Muscle layer of colon (tissue), 2 donors: Measurements from ENCODE around the gene PHRF1.

ENCODE experiments used
- H3K27ac ChIP-seq: one replicate; pipeline ENCODE4 v1.7.0; 2013; ENCODE audit warnings: low read depth, mild to moderate bottlenecking, low read length, moderate library complexity
- H3K27me3 ChIP-seq, 2 donors: one replicate each; pipeline ENCODE4 v1.7.0; 2013; ENCODE audit warnings: low read length in 2 of 2, mild to moderate bottlenecking in 2 of 2; ENCODE audit not compliant: insufficient read depth in 2 of 2, control insufficient read depth in 1 of 2
- H3K36me3 ChIP-seq: one replicate; pipeline ENCODE4 v1.7.0; 2013; ENCODE audit warnings: mild to moderate bottlenecking, low read length; ENCODE audit not compliant: insufficient read depth
- H3K4me1 ChIP-seq: one replicate; pipeline ENCODE4 v1.7.0; 2013; ENCODE audit warnings: mild to moderate bottlenecking, low read length; ENCODE audit not compliant: insufficient read depth
- H3K4me3 ChIP-seq, 2 donors: one replicate each; pipeline ENCODE4 v1.7.0; 2013; ENCODE audit warnings: low read length in 2 of 2, low read depth in 1 of 2, mild to moderate bottlenecking in 1 of 2, moderate library complexity in 1 of 2
- H3K9ac ChIP-seq: one replicate; pipeline ENCODE4 v1.7.0; 2013; ENCODE audit warnings: low read length
- H3K9me3 ChIP-seq: one replicate; pipeline ENCODE4 v1.7.0; 2013; ENCODE audit warnings: mild to moderate bottlenecking, low read length
- donor health status: abdominal sarcoma.
- donor health status: Adenocarcinoma of cecum.

PHRF1 gene

DNA sequence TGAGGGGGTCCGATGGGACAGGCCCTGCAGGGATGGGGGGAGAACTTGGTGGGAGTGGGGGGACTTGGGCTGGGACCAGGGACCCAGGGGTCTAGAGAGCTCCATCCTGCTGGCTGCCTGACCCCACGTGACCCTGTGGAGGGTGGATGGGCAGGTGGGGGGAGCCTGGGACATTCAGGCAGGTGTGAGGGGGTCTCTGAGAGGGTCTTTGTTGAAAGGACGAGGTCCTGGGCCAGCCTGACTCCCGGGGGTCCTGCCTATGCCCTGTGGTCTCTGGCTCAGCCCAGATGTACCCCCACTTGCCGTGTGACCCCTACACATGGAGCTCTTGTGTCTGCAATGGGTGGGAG lies 31.5 kb upstream of the PHRF1 start:
- no peak overlapping the region for H3K4me3 ChIP-seq
- H3K9ac ChIP-seq = no peak overlapping the region
- H3K27me3 ChIP-seq = peaks cover 0 to 5% of the 10 kb centered on the region in 2 donors
- no peak overlapping the region for H3K27ac ChIP-seq
- no peaks in the 10 kb centered on the region for H3K4me1 ChIP-seq
- H3K9me3 ChIP-seq = no peaks in the 10 kb centered on the region
- no peaks in the 10 kb centered on the region for H3K36me3 ChIP-seq

- Histone ChIP-seq H3K4me1 (no peaks in the 10 kb centered on the region), H3K4me3 (no peak overlapping the region), H3K36me3 (no peaks in the 10 kb centered on the region), H3K27ac (no peak overlapping the region), H3K27me3 (peaks cover 0 to 1% of the 10 kb centered on the region in 2 donors), H3K9me3 (no peaks in the 10 kb centered on the region), H3K9ac (no peak overlapping the region)
Measured at GRCh38 chr11:545171-545570, 31.1 kb upstream of the PHRF1 start.

- Histone ChIP-seq H3K36me3 (no peaks in the 10 kb centered on the region), H3K27me3 (peaks cover 16 to 32% of the 10 kb centered on the region in 2 donors), H3K9me3 (no peaks in the 10 kb centered on the region), H3K4me1 (no peaks in the 10 kb centered on the region), H3K27ac (no peak overlapping the region), H3K4me3 (no peak overlapping the region), H3K9ac (no peak overlapping the region)
Measured at GRCh38 chr11:548700-549603, 27.3 kb upstream of the PHRF1 start.

DNA sequence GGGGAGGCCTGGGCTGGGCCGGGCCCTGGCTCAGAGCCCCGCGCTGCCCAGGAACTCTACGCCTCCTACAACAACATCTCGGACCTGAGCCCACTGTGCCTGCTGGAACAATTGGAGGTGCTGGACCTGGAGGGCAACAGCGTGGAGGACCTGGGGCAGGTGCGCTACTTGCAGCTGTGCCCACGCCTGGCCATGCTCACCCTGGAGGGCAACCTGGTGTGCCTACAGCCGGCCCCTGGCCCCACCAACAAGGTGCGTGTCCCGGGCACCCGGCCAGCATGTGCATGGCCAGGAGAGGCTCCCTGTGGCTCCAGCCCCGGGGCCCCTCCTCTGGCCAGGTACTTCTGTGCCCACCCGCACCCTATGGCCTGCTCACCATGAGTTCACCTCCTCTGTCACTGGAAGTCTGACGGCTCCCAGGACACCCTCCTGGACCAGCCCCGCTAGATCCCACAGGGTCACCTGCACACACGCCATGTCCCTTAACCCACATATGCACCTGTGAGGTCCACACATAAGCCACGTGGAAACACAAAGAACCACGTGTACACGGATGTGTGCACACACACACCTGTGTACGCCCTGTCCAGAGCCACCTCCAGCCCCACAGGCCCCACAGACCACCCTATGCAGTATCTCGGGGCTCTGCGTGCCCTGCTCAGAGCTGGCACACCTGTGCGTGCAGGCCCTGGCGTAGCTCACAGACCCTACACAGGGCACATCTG lies 26.1 kb upstream of the PHRF1 start:
- Histone ChIP-seq H3K9ac (no peak overlapping the region), H3K4me1 (no peaks in the 10 kb centered on the region), H3K27ac (no peak overlapping the region), H3K9me3 (no peaks in the 10 kb centered on the region), H3K36me3 (no peaks in the 10 kb centered on the region), H3K4me3 (no peak overlapping the region), H3K27me3 (peaks cover 21 to 42% of the 10 kb centered on the region in 2 donors)

GRCh38 chr11:550746-551085 lies 25.6 kb upstream of the PHRF1 start:
- H3K9me3 ChIP-seq = no peaks in the 10 kb centered on the region
- peaks cover 21 to 48% of the 10 kb centered on the region in 2 donors for H3K27me3 ChIP-seq

GRCh38 chr11:551131-551530 lies 25.1 kb upstream of the PHRF1 start:
- Histone ChIP-seq H3K4me1 (no peaks in the 10 kb centered on the region), H3K4me3 (no peak overlapping the region), H3K9me3 (no peaks in the 10 kb centered on the region), H3K36me3 (no peaks in the 10 kb centered on the region), H3K27me3 (peaks cover 21 to 50% of the 10 kb centered on the region in 2 donors), H3K9ac (no peak overlapping the region), H3K27ac (no peak overlapping the region)

More at GRCh38 chr11:550746-551085, 25.6 kb upstream of the PHRF1 start:
- Histone ChIP-seq H3K4me1 (no peaks in the 10 kb centered on the region), H3K27ac (no peak overlapping the region), H3K9ac (no peak overlapping the region), H3K4me3 (no peak overlapping the region), H3K36me3 (no peaks in the 10 kb centered on the region)

GRCh38 chr11:551596-551995 lies 24.7 kb upstream of the PHRF1 start:
- no peaks in the 10 kb centered on the region for H3K36me3 ChIP-seq
- no peak overlapping the region for H3K4me3 ChIP-seq
- no peak overlapping the region for H3K27ac ChIP-seq
- H3K9ac ChIP-seq = no peak overlapping the region
- peaks cover 21 to 54% of the 10 kb centered on the region in 2 donors for H3K27me3 ChIP-seq
- H3K9me3 ChIP-seq = no peaks in the 10 kb centered on the region
- H3K4me1 ChIP-seq = no peaks in the 10 kb centered on the region

GRCh38 chr11:553083-553987 lies 22.9 kb upstream of the PHRF1 start:
- peaks cover 27 to 71% of the 10 kb centered on the region in 2 donors for H3K27me3 ChIP-seq
- H3K27ac ChIP-seq = no peak overlapping the region
- no peaks in the 10 kb centered on the region for H3K36me3 ChIP-seq
- H3K9ac ChIP-seq = no peak overlapping the region
- H3K4me1 ChIP-seq = no peaks in the 10 kb centered on the region
- H3K9me3 ChIP-seq = no peaks in the 10 kb centered on the region
- H3K4me3 ChIP-seq = no peak overlapping the region

GRCh38 chr11:553988-554340 lies 22.3 kb upstream of the PHRF1 start:
- H3K9ac ChIP-seq = no peak overlapping the region

DNA sequence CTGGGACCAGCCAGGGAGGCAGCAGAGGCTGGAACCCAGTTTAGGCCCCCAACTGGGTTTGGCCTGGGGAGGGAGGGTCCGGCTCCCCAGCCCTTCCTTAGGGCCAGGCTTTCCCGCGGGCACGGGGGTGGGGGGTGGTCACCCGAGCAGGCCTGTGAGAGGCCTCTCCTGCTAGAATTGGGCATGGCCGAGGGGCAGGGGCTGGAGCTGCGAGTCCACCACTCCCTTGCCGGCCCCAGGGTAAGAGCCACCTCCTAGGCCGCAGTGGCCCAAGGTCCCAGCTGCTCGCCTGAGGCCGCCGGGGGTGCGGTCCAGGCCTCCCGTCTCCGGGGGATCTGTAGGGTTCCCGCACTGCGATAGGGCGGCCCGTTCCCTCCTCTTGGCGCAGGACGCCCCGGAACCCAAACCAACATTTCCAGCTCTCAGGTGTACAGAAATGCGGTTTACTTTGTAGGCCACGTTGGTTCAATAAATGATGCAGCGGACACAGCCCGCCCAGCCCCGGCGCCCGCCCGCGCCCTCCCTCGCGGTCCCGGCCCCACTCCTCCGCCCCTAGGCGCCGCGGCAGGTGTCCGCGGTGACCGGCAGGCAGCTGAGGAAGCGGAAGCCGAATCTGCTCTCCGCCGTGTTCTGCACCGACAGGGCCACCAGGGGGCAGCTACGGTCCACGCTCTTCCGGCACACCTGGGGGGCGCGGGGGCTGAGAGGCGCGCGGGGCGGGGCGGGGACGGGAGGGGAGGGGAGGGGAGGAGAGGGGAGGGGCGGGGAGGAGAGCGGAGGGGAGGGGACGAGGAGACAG lies 21.6 kb upstream of the PHRF1 start:
- Histone ChIP-seq H3K9me3 (no peaks in the 10 kb centered on the region), H3K27me3 (peaks cover 27 to 79% of the 10 kb centered on the region in 2 donors), H3K9ac (no peak overlapping the region), H3K4me3 (no peak overlapping the region), H3K27ac (no peak overlapping the region), H3K4me1 (no peaks in the 10 kb centered on the region), H3K36me3 (no peaks in the 10 kb centered on the region)

More at GRCh38 chr11:553988-554340, 22.3 kb upstream of the PHRF1 start:
- H3K36me3 ChIP-seq = no peaks in the 10 kb centered on the region
- no peaks in the 10 kb centered on the region for H3K4me1 ChIP-seq
- no peaks in the 10 kb centered on the region for H3K9me3 ChIP-seq
- peaks cover 27 to 73% of the 10 kb centered on the region in 2 donors for H3K27me3 ChIP-seq
- H3K4me3 ChIP-seq = no peak overlapping the region
- no peak overlapping the region for H3K27ac ChIP-seq
